IMR-90 (cell line): Measurements from ENCODE around the gene DCST2. TPM values are rescaled to one million over a fixed set of nuclear protein-coding genes. Genes with fewer than 3 reads are reported as not detected.

Experiments used
- ATAC-seq: fragments of 200-7000 bp; cut with Tn5 transposase; 2 replicates; pipeline ENCODE4 v1.9.1; 2020; ENCODE audit warnings: low read depth, mild to moderate bottlenecking, moderate library complexity
- BruUV-seq: library from RNA; stranded (reverse); fragments of 400-500 nt; replicated peaks from 2 replicates; lab custom pipeline; 2021; lab: Mats Ljungman, UMichigan
- CTCF ChIA-PET: fragments of 300-600 bp; formaldehyde crosslinking; extraction: SDS; loops from one replicate; lab custom pipeline; 2021; ENCODE audit warnings: antibody characterized with exemption; lab: Yijun Ruan, JAX
- POLR2A ChIA-PET: fragments of 300-600 bp; sonication (Branson Sonifier 250); formaldehyde crosslinking; loops from one replicate; lab custom pipeline; 2022; ENCODE audit warnings: antibody characterized with exemption; ENCODE audit not compliant: unreplicated experiment; lab: Charles Lee
- DNase-seq: peaks from one replicate; pipeline ENCODE4 v3.0.0; 2013
- H2AFZ ChIP-seq: replicated peaks from 2 replicates; pipeline ENCODE3; 2013; ENCODE audit warnings: low read length, mild to moderate bottlenecking; ENCODE audit not compliant: poor library complexity
- H2AK5ac ChIP-seq: 2 replicates; pipeline ENCODE4 v1.6.1; 2013; ENCODE audit warnings: low read depth, low read length, inconsistent platforms
- H2AK9ac ChIP-seq: replicated peaks from 2 replicates; pipeline ENCODE3; 2013; ENCODE audit warnings: mild to moderate bottlenecking, low read depth, low read length, moderate library complexity; ENCODE audit not compliant: poor library complexity
- H2BK120ac ChIP-seq: 2 replicates; pipeline ENCODE4 v1.6.1; 2013; ENCODE audit warnings: low read depth, low read length, inconsistent platforms
- H2BK15ac ChIP-seq: 3 replicates; pipeline ENCODE4 v1.6.1; 2013; ENCODE audit warnings: low read depth, low read length, inconsistent platforms
- H2BK20ac ChIP-seq: 2 replicates; pipeline ENCODE4 v1.6.1; 2013; ENCODE audit warnings: low read depth, mild to moderate bottlenecking, inconsistent platforms, low read length, moderate library complexity
- H2BK5ac ChIP-seq: 2 replicates; pipeline ENCODE4 v1.6.1; 2013; ENCODE audit warnings: mild to moderate bottlenecking, low read depth, low read length, inconsistent platforms; ENCODE audit not compliant: poor library complexity, severe bottlenecking
- H3K14ac ChIP-seq: replicated peaks from 2 replicates; pipeline ENCODE4 v1.6.1; 2013; ENCODE audit warnings: low read depth, low read length, inconsistent platforms
- H3K18ac ChIP-seq: 2 replicates; pipeline ENCODE4 v1.6.1; 2013; ENCODE audit warnings: low read depth, low read length, control low read depth
- H3K23ac ChIP-seq: 2 replicates; pipeline ENCODE4 v1.6.1; 2013; ENCODE audit warnings: low read depth, low read length, inconsistent platforms
- H3K27ac ChIP-seq: 2 replicates; pipeline ENCODE4 v1.5.1; 2013; ENCODE audit warnings: mild to moderate bottlenecking, control low read depth, low read length; ENCODE audit not compliant: insufficient read depth
- H3K27me3 ChIP-seq: 2 replicates; pipeline ENCODE4 v1.6.1; 2013; ENCODE audit warnings: low read length; ENCODE audit not compliant: control insufficient read depth, insufficient read depth
- H3K36me3 ChIP-seq: 2 replicates; pipeline ENCODE4 v1.6.1; 2013; ENCODE audit warnings: low read length, mixed read lengths; ENCODE audit not compliant: control insufficient read depth, insufficient read depth
- H3K4ac ChIP-seq: 2 replicates; pipeline ENCODE4 v1.6.1; 2013; ENCODE audit warnings: low read depth, low read length, inconsistent platforms
- H3K4me1 ChIP-seq: 2 replicates; pipeline ENCODE4 v1.6.1; 2013; ENCODE audit warnings: low read length, mixed read lengths; ENCODE audit not compliant: control insufficient read depth, insufficient read depth
- H3K4me2 ChIP-seq: 2 replicates; pipeline ENCODE4 v1.6.1; 2013; ENCODE audit warnings: low read depth, mild to moderate bottlenecking, control low read depth, low read length, moderate library complexity
- H3K4me3 ChIP-seq: 2 replicates; pipeline ENCODE4 v1.5.1; 2013; ENCODE audit warnings: low read depth, mild to moderate bottlenecking, control low read depth, low read length, moderate library complexity; ENCODE audit not compliant: insufficient read depth
- H3K56ac ChIP-seq: 2 replicates; pipeline ENCODE4 v1.6.1; 2013; ENCODE audit warnings: low read length, inconsistent platforms; ENCODE audit not compliant: insufficient read depth; ENCODE audit errors: extremely low read depth
- H3K79me1 ChIP-seq, 2 experiments: 2 replicates each; pipeline ENCODE4 v1.6.1; 2013; ENCODE audit warnings: low read length in 2 of 2, inconsistent platforms in 1 of 2, low read depth in 1 of 2
- H3K9ac ChIP-seq: 2 replicates; pipeline ENCODE4 v1.6.1; 2013; ENCODE audit warnings: low read depth, low read length, control low read depth
- H3K9me1 ChIP-seq: 2 replicates; pipeline ENCODE4 v1.6.1; 2013; ENCODE audit warnings: low read length, inconsistent platforms; ENCODE audit not compliant: insufficient read depth
- H3K9me3 ChIP-seq: 2 replicates; pipeline ENCODE4 v1.6.1; 2013; ENCODE audit warnings: low read length; ENCODE audit not compliant: control insufficient read depth, insufficient read depth
- H4K20me1 ChIP-seq: 2 replicates; pipeline ENCODE4 v1.6.1; 2013; ENCODE audit warnings: low read length, inconsistent platforms; ENCODE audit not compliant: insufficient read depth
- H4K5ac ChIP-seq: 2 replicates; pipeline ENCODE4 v1.6.1; 2013; ENCODE audit warnings: mild to moderate bottlenecking, low read depth, low read length, control low read depth
- H4K8ac ChIP-seq, 2 experiments: 2 replicates each; pipeline ENCODE4 v1.6.1; 2013; ENCODE audit warnings: low read depth in 2 of 2, low read length in 2 of 2, control low read depth in 1 of 2, inconsistent platforms in 1 of 2
- H4K91ac ChIP-seq: 2 replicates; pipeline ENCODE4 v1.6.1; 2013; ENCODE audit warnings: low read depth, low read length, inconsistent platforms; ENCODE audit not compliant: insufficient read depth
- CHD1 ChIP-seq: IDR thresholded peaks from 2 replicates; pipeline ENCODE4 v1.6.1; 2012; ENCODE audit warnings: low read depth, low read length, improper control_type of control experiment
- RFX5 ChIP-seq: IDR thresholded peaks from 2 replicates; pipeline ENCODE4 v1.8.0; 2012; ENCODE audit warnings: low read depth, mild to moderate bottlenecking, low read length, moderate library complexity
- WGBS, 2 experiments: methylation state at CpG; one replicate each; pipeline versions ENCODE4 v1.1.5 to v1.1.7; 2013; ENCODE audit warnings: missing lambda C conversion rate in 2 of 2; ENCODE audit not compliant: insufficient read length in 1 of 2; ENCODE audit errors: extremely low coverage in 2 of 2; 5-methylcytosine and 5-hydroxymethylcytosine counted together
- dilution Hi-C: fragments of 300-500 bp; cut with HindIII; formaldehyde crosslinking; loops from one replicate; pipeline ENCODE4 v1.14.3; 2018; ENCODE audit warnings: low sequenced_read_pairs; ENCODE audit not compliant: unreplicated experiment
- in situ Hi-C: fragments of 300-500 bp; cut with MboI; formaldehyde crosslinking; loops from 3 replicates; pipeline ENCODE4 v1.14.3; 2019; ENCODE audit warnings: low sequenced_read_pairs, inconsistent platforms, mixed read lengths
- intact Hi-C: fragments of 100-400 bp; cut with micrococcal nuclease; formaldehyde crosslinking; loops from 2 replicates; pipeline ENCODE4 v1.10.0; 2022
- polyA plus RNA-seq, 3 experiments: library from polyadenylated mRNA; depleted of rRNA; stranded (reverse); fragments of >200 nt; gene quantifications; 2 replicates each; pipeline ENCODE4 v1.2.3, GENCODE V29; 2012; ENCODE audit warnings: low replicate concordance in 1 of 3
- total RNA-seq: library from RNA; depleted of rRNA; stranded (reverse); fragments of >200 nt; gene quantifications from 2 replicates; pipeline ENCODE4 v1.2.3, GENCODE V29; 2012

Gene DCST2
- total and polyA plus RNA-seq, 2 of the 4 experiments (the other 2 are of a cell fraction) = 0.14 TPM; not detected in 1

DNA sequence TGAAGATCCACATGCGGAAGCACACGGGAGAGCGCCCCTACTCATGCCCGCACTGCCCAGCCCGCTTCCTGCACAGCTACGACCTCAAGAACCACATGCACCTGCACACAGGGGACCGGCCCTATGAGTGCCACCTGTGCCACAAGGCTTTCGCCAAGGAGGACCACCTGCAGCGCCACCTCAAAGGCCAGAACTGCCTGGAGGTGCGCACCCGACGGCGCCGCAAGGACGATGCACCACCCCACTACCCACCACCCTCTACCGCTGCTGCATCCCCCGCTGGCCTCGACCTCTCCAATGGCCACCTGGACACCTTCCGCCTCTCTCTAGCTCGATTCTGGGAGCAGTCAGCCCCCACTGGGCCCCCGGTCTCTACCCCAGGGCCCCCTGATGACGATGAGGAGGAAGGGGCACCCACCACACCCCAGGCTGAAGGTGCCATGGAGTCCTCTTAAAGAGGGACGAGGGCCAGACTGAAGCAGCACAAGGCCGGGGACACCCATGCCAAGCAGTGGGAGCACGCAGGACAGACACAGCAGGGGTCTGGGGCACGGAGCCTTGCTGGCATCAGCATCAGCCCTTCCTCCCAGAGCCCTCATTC, 17.2 kb downstream of the DCST2 start:
- no peak overlapping the region for H2AFZ ChIP-seq
- H3K4me3 ChIP-seq = no peak overlapping the region
- H4K20me1 ChIP-seq = peaks cover 13% of the 10 kb centered on the region
- 0 out of 4 replicates have a peak overlapping the region, but pooled peaks of 1 of the 2 experiments have one; percentile 52 for H4K8ac ChIP-seq
- in situ Hi-C loops (no loop called here), dilution Hi-C loops (no loop called here), intact Hi-C loops (no loop called here)
- H4K5ac ChIP-seq = no peak overlapping the region
- no peak overlapping the region for H3K9ac ChIP-seq
- ChIA-PET POLR2A (no interaction called here), CTCF (interaction anchor here (1.5 to 2.3 kb wide), 4 partner anchors 10 to 38 kb away, joined by 3 to 7 read pairs (median 4); no protein-coding TSS in a partner anchor)
- H3K9me3 ChIP-seq = no peaks in the 10 kb centered on the region
- TF ChIP-seq CHD1 (no peak), RFX5 (no peak)
- H2BK20ac ChIP-seq = no peak overlapping the region
- H3K9me1 ChIP-seq = peaks cover 2% of the 10 kb centered on the region; the same call in 1 of the 2 replicates
- no peak overlapping the region for H4K91ac ChIP-seq
- H3K18ac ChIP-seq = no peak overlapping the region
- DNase-seq = no peak
- WGBS, 2 experiments = 98% methylated on average over 17 of the region's 26 CpGs; no CpG with 5 or more reads in 1 of the 2 experiments
- no peak overlapping the region for H3K4me2 ChIP-seq
- H2AK5ac ChIP-seq = no peak overlapping the region
- H3K4ac ChIP-seq = no peak overlapping the region
- H3K79me1 ChIP-seq = peaks cover 0 to 14% of the 10 kb centered on the region in 2 experiments; a peak in 1 of 4 replicates
- no peak overlapping the region for H2BK120ac ChIP-seq
- ATAC-seq = no peak
- H2BK15ac ChIP-seq = no peak overlapping the region
- no peak overlapping the region for H3K27ac ChIP-seq
- BruUV-seq = no TSS peak
- H3K4me1 ChIP-seq = peaks cover 9% of the 10 kb centered on the region; the same call in 1 of the 2 replicates
- H2BK5ac ChIP-seq = no peak overlapping the region
- no peaks in the 10 kb centered on the region for H3K27me3 ChIP-seq
- H3K23ac ChIP-seq = no peak overlapping the region
- peak overlapping the region; percentile 95 for H2AK9ac ChIP-seq
- no peak overlapping the region for H3K14ac ChIP-seq
- H3K36me3 ChIP-seq = peaks cover 22% of the 10 kb centered on the region
- no peak overlapping the region for H3K56ac ChIP-seq
